Thyroid gland (tissue), 4 donors: ENCODE measurements around the gene NLK. TPM values are rescaled to one million over a fixed set of nuclear protein-coding genes. Genes with fewer than 3 reads are reported as not detected.
"Not testable (repeated sequence)": the region's sequence is repeated elsewhere in the genome, so short reads cannot be mapped to it uniquely, and the experiment has no call there.

Source experiments
- DNase-seq, 2 donors: peaks; one replicate each; pipeline ENCODE4 v3.0.0-alpha.2; 2019
- H3K27ac ChIP-seq, 3 donors: fragments of 200-600 bp; sonication (generic); 1 replicate in 2 of 3; 2 replicates in 1 of 3; pipeline ENCODE4 v1.5.1; 2016 to 2019; ENCODE audit warnings: mild to moderate bottlenecking in 1 of 3, moderate library complexity in 1 of 3
- H3K27me3 ChIP-seq: fragments of 200-600 bp; sonication (generic); one replicate; pipeline ENCODE4 v1.5.1; 2019
- H3K36me3 ChIP-seq, 2 donors: fragments of 200-600 bp; sonication (generic); one replicate each; pipeline ENCODE4 v1.5.1; 2016 to 2019
- H3K4me1 ChIP-seq, 2 donors: fragments of 200-600 bp; sonication (generic); one replicate each; pipeline ENCODE4 v1.5.1; 2017 to 2019
- H3K4me3 ChIP-seq, 3 donors: fragments of 200-600 bp; sonication (generic); replicated peaks in 1 of 3; 1 replicate in 2 of 3; 2 replicates in 1 of 3; pipeline ENCODE4 v1.5.1; 2016; ENCODE audit warnings: mild to moderate bottlenecking in 1 of 3
- H3K9me3 ChIP-seq: fragments of 200-600 bp; sonication (generic); one replicate; pipeline ENCODE4 v1.5.1; 2017
- POLR2A ChIP-seq, 2 donors: fragments of 450-650 bp; IDR thresholded peaks; one replicate each; pipeline ENCODE4 v1.6.1; 2017; ENCODE audit warnings: antibody characterized with exemption in 2 of 2, mild to moderate bottlenecking in 2 of 2, moderate library complexity in 1 of 2
- WGBS, 2 donors: methylation state at CpG; one replicate each; pipeline ENCODE4 v1.1.5; 2017; 5-methylcytosine and 5-hydroxymethylcytosine counted together
- intact Hi-C: fragments of 100-400 bp; cut with DNase I; formaldehyde crosslinking; loops from one replicate; pipeline ENCODE4 v1.15.1; 2023
- total RNA-seq, 4 donors: library from RNA; depleted of rRNA; stranded (reverse); fragments of >200 nt; gene quantifications; one replicate each; pipeline ENCODE4 v1.2.3, GENCODE V29; 2016
- TF ChIP-seq, protein P1 (sequence below), 6 experiments: fragments of 200-600 bp in 3 of 6; fragments of 450-650 bp in 3 of 6; sonication (generic) in 3 of 6; IDR thresholded peaks; one replicate each; pipeline ENCODE4 v1.5.1; 2016 to 2019; ENCODE audit warnings: antibody characterized with exemption in 6 of 6, mild to moderate bottlenecking in 2 of 6, inconsistent platforms in 1 of 6, moderate library complexity in 1 of 6

NLK gene
- total RNA-seq, 4 donors from 2014 or later = 37.7 to 54.2 (median 46.0) TPM

DNA sequence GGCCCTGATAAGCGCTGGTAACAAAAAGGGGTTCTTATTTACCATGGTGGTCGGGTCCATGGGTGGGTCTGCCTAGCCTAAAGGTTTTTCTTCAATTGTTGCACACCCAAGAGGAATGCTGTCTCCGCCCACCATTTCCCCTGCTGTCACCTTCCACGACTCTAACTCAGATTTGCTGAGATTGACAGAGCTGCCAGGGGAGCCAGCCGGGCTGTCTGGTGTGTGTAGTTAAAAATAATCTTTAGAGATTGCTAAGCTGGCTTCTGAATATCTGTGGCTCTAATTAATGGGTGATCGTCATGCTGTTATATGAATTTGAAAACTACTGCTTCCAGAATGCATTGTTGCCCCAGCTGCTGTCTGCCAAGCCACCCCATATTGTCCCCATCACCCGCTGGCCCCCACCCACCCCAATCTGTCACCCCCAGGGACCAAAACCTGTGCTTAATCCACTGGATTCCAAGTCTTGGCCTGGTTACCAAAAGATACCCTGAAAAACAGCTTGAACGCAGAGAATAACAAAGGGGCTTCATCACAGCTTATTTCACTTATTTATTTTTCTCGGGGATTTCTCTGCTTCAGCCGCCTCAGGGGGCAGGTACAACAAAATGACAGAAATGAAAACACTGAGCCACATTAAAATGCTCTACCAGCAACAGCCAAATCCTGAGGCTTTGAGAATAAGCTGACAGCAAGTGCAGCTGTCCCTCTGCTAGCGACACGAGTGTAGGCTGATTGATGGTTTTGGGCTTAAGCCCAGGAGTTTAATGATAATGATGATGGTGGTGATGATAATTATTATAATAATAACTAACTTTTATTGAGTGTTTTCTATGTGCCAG, 46.1 kb upstream of the NLK start:
- Histone ChIP-seq H3K4me1 (peaks cover 0 to 10% of the 10 kb centered on the region in 2 donors), H3K36me3 (no peaks in the 10 kb centered on the region), H3K9me3 (no peaks in the 10 kb centered on the region), H3K27me3 (no peaks in the 10 kb centered on the region), H3K27ac (no peak overlapping the region), H3K4me3 (no peak overlapping the region)
- intact Hi-C loops = no loop called here
- TF ChIP-seq POLR2A (IDR thresholded peaks at IDR 0.05) = no peak
- TF ChIP-seq, protein P1, sequence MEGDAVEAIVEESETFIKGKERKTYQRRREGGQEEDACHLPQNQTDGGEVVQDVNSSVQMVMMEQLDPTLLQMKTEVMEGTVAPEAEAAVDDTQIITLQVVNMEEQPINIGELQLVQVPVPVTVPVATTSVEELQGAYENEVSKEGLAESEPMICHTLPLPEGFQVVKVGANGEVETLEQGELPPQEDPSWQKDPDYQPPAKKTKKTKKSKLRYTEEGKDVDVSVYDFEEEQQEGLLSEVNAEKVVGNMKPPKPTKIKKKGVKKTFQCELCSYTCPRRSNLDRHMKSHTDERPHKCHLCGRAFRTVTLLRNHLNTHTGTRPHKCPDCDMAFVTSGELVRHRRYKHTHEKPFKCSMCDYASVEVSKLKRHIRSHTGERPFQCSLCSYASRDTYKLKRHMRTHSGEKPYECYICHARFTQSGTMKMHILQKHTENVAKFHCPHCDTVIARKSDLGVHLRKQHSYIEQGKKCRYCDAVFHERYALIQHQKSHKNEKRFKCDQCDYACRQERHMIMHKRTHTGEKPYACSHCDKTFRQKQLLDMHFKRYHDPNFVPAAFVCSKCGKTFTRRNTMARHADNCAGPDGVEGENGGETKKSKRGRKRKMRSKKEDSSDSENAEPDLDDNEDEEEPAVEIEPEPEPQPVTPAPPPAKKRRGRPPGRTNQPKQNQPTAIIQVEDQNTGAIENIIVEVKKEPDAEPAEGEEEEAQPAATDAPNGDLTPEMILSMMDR (IDR thresholded peaks at IDR 0.05) = no peak
- no peak for DNase-seq
- WGBS, 2 donors = 65 to 69% methylated on average over 12 of the region's 12 CpGs

DNA sequence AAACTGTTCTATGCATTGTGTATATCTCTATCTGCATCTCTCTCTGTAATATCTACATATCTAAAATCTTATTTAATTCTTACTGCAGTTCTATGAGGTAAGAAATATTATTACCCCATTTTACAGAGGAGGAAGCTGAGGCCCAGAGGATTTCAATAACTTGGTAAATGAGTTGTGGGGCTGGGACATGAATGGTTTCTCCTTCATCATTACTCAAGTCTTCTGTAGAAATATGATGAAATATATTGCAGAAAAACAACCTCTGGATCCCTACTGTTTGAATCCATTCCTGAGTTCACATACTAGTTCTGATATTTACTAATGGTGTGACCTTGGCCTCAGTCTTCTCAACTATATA, 45.5 kb upstream of the NLK start:
- Histone ChIP-seq H3K4me3 (no peak overlapping the region), H3K4me1 (peaks cover 0 to 10% of the 10 kb centered on the region in 2 donors), H3K27ac (no peak overlapping the region), H3K27me3 (no peaks in the 10 kb centered on the region), H3K9me3 (no peaks in the 10 kb centered on the region), H3K36me3 (no peaks in the 10 kb centered on the region)
- TF ChIP-seq, protein P1 (IDR thresholded peaks at IDR 0.05) = no peak
- TF ChIP-seq POLR2A (IDR thresholded peaks at IDR 0.05) = no peak
- no peak for DNase-seq
- intact Hi-C loops = no loop called here

DNA sequence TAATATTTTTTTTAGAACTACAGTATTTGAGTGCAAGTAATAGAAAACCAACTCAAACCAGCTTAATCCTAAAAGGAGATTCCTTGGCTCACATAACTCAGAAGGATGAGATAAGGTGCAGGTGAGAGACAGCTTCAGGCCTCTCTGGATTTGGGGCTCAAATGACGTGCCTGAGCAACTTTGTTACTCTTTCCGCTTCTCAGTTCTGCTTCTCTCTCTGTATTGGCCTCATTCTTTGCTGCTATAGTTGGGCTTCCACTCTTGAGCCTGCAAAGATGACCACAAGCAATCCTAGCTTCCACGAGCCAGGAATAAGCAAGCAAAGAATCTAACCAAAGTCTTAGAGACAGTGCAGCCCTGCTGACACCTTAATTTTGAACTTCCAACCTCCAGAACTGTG, 45.0 kb upstream of the NLK start:
- Histone ChIP-seq H3K4me1 (peaks cover 0 to 10% of the 10 kb centered on the region in 2 donors), H3K27me3 (no peaks in the 10 kb centered on the region), H3K36me3 (no peaks in the 10 kb centered on the region), H3K27ac (no peak overlapping the region), H3K4me3 (no peak overlapping the region), H3K9me3 (no peaks in the 10 kb centered on the region)
- intact Hi-C loops = no loop called here
- 60 to 61% methylated on average over 3 of the region's 3 CpGs for WGBS, 2 donors
- no peak for DNase-seq
- TF ChIP-seq POLR2A (IDR thresholded peaks at IDR 0.05) = no peak
- TF ChIP-seq, protein P1 (IDR thresholded peaks at IDR 0.05) = no peak

GRCh38 chr17:28001149-28001548, 41.3 kb upstream of the NLK start:
- Histone ChIP-seq H3K9me3 (no peaks in the 10 kb centered on the region), H3K27me3 (no peaks in the 10 kb centered on the region), H3K36me3 (no peaks in the 10 kb centered on the region), H3K4me1 (no peaks in the 10 kb centered on the region), H3K27ac (no peak overlapping the region), H3K4me3 (no peak overlapping the region)
- TF ChIP-seq, protein P1 (IDR thresholded peaks at IDR 0.05) = no peak
- TF ChIP-seq POLR2A (IDR thresholded peaks at IDR 0.05) = no peak
- no peak for DNase-seq
- intact Hi-C loops = loop anchor here (10.0 kb wide), 1 partner anchor 86 kb away; no protein-coding TSS in a partner anchor
- 65 to 66% methylated on average over 3 of the region's 3 CpGs for whole genome bisulfite sequencing, 2 donors

DNA sequence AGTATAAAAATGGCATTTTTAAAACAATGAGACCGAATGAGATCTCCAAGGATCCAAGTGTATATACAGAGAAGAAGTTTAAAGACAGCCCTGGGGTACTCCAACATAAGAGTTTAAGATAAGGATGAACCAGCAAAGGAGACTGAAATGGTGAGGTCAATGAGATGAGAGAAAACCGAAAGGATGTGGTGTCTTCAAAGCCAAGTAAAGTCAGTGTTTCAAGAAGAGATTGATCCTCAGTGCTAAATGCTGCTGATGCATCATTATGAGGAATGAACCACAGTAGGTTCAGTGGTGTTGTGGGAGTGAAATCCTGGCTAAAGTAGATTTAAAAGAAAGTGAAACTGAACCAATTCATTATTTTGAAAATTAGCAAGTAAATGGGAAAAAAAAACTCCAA, 38.1 kb upstream of the NLK start:
- intact Hi-C loops = loop anchor here (10.0 kb wide), 1 partner anchor 90 kb away; no protein-coding TSS in a partner anchor
- WGBS, 2 donors = 86 to 89% methylated on average over 2 of the region's 2 CpGs
- no peak overlapping the region for H3K4me3 ChIP-seq
- H3K36me3 ChIP-seq = no peaks in the 10 kb centered on the region
- no peaks in the 10 kb centered on the region for H3K4me1 ChIP-seq
- H3K9me3 ChIP-seq = no peaks in the 10 kb centered on the region
- no peaks in the 10 kb centered on the region for H3K27me3 ChIP-seq
- no peak overlapping the region for H3K27ac ChIP-seq
- DNase-seq = no peak
- TF ChIP-seq POLR2A (IDR thresholded peaks at IDR 0.05) = no peak
- TF ChIP-seq, protein P1 (IDR thresholded peaks at IDR 0.05) = no peak

GRCh38 chr17:28007925-28008324, 34.6 kb upstream of the NLK start:
- not testable (repeated sequence) for H3K36me3 ChIP-seq, DNase-seq, H3K4me1 ChIP-seq, H3K9me3 ChIP-seq, H3K4me3 ChIP-seq, H3K27me3 ChIP-seq, H3K27ac ChIP-seq
- intact Hi-C loops = loop anchor here (10.0 kb wide), 1 partner anchor 93 kb away; no protein-coding TSS in a partner anchor
- WGBS, 2 donors = 90 to 93% methylated on average over 4 of the region's 4 CpGs
